WTC11 (cell line): ENCODE measurements around the gene CENPS. TPM values are rescaled to one million over a fixed set of nuclear protein-coding genes. Genes with fewer than 3 reads are reported as not detected.

Experiments
- ATAC-seq: fragments of 200-7000 bp; cut with Tn5 transposase; 2 replicates; pipeline ENCODE4 v1.10.0; 2021; ENCODE audit warnings: mild to moderate bottlenecking, moderate library complexity
- CTCF ChIA-PET: fragments of 300-600 bp; sonication (Branson Sonifier 250); formaldehyde crosslinking; loops from one replicate; lab custom pipeline; 2021; ENCODE audit warnings: antibody characterized with exemption; lab: Charles Lee
- POLR2A ChIA-PET: fragments of 350-600 bp; sonication (Branson Sonifier 250); formaldehyde crosslinking; loops from one replicate; lab custom pipeline; 2021; ENCODE audit warnings: antibody characterized with exemption; lab: Charles Lee
- DNase-seq: peaks from one replicate; pipeline ENCODE4 v3.0.0; 2021; ENCODE audit warnings: low spot score
- H3K27ac Mint-ChIP-seq: 2 replicates; pipeline ENCODE4 v1.8.0; 2021; ENCODE audit warnings: mixed read lengths
- H3K27me3 Mint-ChIP-seq: 2 replicates; pipeline ENCODE4 v1.8.0; 2021; ENCODE audit warnings: low read depth, mild to moderate bottlenecking, moderate library complexity, mixed read lengths
- H3K36me3 Mint-ChIP-seq: 2 replicates; pipeline ENCODE4 v1.8.0; 2021; ENCODE audit warnings: mixed read lengths
- H3K4me1 Mint-ChIP-seq: 2 replicates; pipeline ENCODE4 v1.8.0; 2022; ENCODE audit warnings: mixed read lengths
- H3K4me3 Mint-ChIP-seq: 2 replicates; pipeline ENCODE4 v1.8.0; 2021; ENCODE audit warnings: mild to moderate bottlenecking, moderate library complexity, mixed read lengths
- H3K9me3 Mint-ChIP-seq: 2 replicates; pipeline ENCODE4 v1.8.0; 2021; ENCODE audit warnings: mixed read lengths
- ELF4 ChIP-seq: sonication (generic); formaldehyde crosslinking; IDR thresholded peaks from 2 replicates; pipeline ENCODE4 v1.8.1; 2022; ENCODE audit warnings: low read depth, mild to moderate bottlenecking, moderate library complexity, missing genetic modification reagents
- EMX1 ChIP-seq: fragments of 250-450 bp; sonication (Bioruptor Pico); IDR thresholded peaks from 2 replicates; pipeline ENCODE4 v1.8.0; 2021; ENCODE audit warnings: mild to moderate bottlenecking
- ETV6 ChIP-seq: sonication (generic); formaldehyde crosslinking; IDR thresholded peaks from 2 replicates; pipeline ENCODE4 v1.8.1; 2022; ENCODE audit warnings: mild to moderate bottlenecking, missing genetic modification reagents
- IRF2 ChIP-seq: sonication (generic); formaldehyde crosslinking; IDR thresholded peaks from 2 replicates; pipeline ENCODE4 v1.8.0; 2022; ENCODE audit warnings: low read depth, missing genetic modification reagents, borderline replicate concordance
- RELA ChIP-seq: sonication (generic); formaldehyde crosslinking; IDR thresholded peaks from 2 replicates; pipeline ENCODE4 v1.8.1; 2022; ENCODE audit warnings: missing genetic modification reagents, mild to moderate bottlenecking, borderline replicate concordance
- SMAD4 ChIP-seq: sonication (generic); formaldehyde crosslinking; IDR thresholded peaks from 2 replicates; pipeline ENCODE4 v1.8.0; 2022; ENCODE audit warnings: mild to moderate bottlenecking, missing genetic modification reagents
- TCF7 ChIP-seq: sonication (generic); formaldehyde crosslinking; IDR thresholded peaks from 2 replicates; pipeline ENCODE4 v1.8.0; 2022; ENCODE audit warnings: mild to moderate bottlenecking, low read depth, missing genetic modification reagents, moderate library complexity
- TEAD1 ChIP-seq: sonication (generic); formaldehyde crosslinking; IDR thresholded peaks from 2 replicates; pipeline ENCODE4 v1.8.0; 2022; ENCODE audit warnings: mild to moderate bottlenecking, missing genetic modification reagents
- TP53 ChIP-seq: sonication (generic); formaldehyde crosslinking; IDR thresholded peaks from 2 replicates; pipeline ENCODE4 v1.8.1; 2023; ENCODE audit warnings: mild to moderate bottlenecking, missing genetic modification reagents
- ZNF396 ChIP-seq: fragments of 250-450 bp; sonication (Bioruptor Pico); IDR thresholded peaks from 2 replicates; pipeline ENCODE4 v1.8.0; 2021; ENCODE audit warnings: mild to moderate bottlenecking, moderate library complexity, borderline replicate concordance
- ZNF416 ChIP-seq: fragments of 250-450 bp; sonication (Bioruptor Pico); IDR thresholded peaks from 2 replicates; pipeline ENCODE4 v1.9.0; 2021; ENCODE audit warnings: mild to moderate bottlenecking, inconsistent platforms
- ZNF423 ChIP-seq: fragments of 250-450 bp; sonication (Bioruptor Pico); IDR thresholded peaks from 2 replicates; pipeline ENCODE4 v2.1.2; 2022; ENCODE audit warnings: mild to moderate bottlenecking, moderate library complexity
- total RNA-seq: library from RNA; stranded (reverse); gene quantifications from 3 replicates; pipeline ENCODE4 v1.2.3, GENCODE V29; 2021
- TF ChIP-seq, protein P1 (sequence below): sonication (generic); formaldehyde crosslinking; IDR thresholded peaks from 2 replicates; pipeline ENCODE4 v1.8.1; 2022; ENCODE audit warnings: mild to moderate bottlenecking, moderate library complexity, missing genetic modification reagents
- TF ChIP-seq, protein P2 (sequence below): sonication (generic); formaldehyde crosslinking; IDR thresholded peaks from 2 replicates; pipeline ENCODE4 v1.8.0; 2022; ENCODE audit warnings: mild to moderate bottlenecking, missing genetic modification reagents
- TF ChIP-seq, protein P3 (sequence below): sonication (generic); formaldehyde crosslinking; IDR thresholded peaks from 2 replicates; pipeline ENCODE4 v1.8.0; 2022; ENCODE audit warnings: mild to moderate bottlenecking, missing genetic modification reagents
- TF ChIP-seq, protein P4 (sequence below): fragments of 250-450 bp; sonication (Bioruptor Pico); conservative IDR thresholded peaks from 2 replicates; pipeline ENCODE4 v1.9.0; 2021; ENCODE audit warnings: mild to moderate bottlenecking
- TF ChIP-seq, protein P5 (sequence below): sonication (generic); formaldehyde crosslinking; IDR thresholded peaks from 2 replicates; pipeline ENCODE4 v1.8.1; 2023; ENCODE audit warnings: mild to moderate bottlenecking, moderate library complexity, missing genetic modification reagents
- TF ChIP-seq, protein P6 (sequence below): fragments of 200-600 bp; IDR thresholded peaks from 2 replicates; pipeline ENCODE4 v1.8.0; 2022; ENCODE audit warnings: antibody characterized with exemption
- TF ChIP-seq, protein P7 (sequence below): sonication (generic); formaldehyde crosslinking; IDR thresholded peaks from 2 replicates; pipeline ENCODE4 v1.8.1; 2023; ENCODE audit warnings: mild to moderate bottlenecking, missing genetic modification reagents

Gene CENPS
- total RNA-seq, 1 experiment from 2014 or later: 13.8 TPM

DNA sequence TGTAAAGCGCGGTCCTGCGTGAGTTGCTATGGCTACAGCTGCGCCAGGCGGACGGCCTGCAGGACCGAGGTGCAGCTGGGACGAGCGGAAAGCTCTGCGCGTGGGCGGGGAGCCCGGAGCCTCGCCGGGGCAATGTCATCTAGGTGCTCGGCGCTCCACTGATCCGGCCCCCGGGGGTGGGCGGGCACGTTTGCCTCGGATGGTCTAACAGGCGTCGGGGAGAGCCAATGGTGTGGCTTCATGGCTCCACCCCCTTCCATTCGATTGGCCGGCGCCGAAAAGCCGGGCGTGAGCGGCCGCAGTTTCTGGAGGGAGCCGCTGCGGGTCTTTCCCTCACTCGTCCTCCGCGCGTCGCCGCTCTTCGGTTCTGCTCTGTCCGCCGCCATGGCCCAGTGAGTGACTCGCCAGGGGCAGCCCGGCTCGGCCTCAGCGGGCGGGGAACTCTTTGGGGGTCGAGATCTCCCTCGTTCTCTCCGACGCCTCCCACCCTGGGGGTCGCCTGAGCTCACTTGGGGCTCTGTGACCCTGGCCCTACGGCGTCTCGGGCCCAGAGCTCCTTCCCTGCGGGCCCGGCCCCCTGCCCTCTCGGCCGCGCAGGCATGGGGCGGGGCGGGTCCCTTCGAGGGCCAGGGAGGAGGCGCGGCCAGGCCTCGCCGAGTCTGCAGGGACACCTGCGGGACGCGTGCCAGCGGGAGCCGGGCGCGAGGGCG lies 31.3 kb upstream of the CENPS start, which contains the start of gene PGD (continued):
- TF ChIP-seq, protein P1, sequence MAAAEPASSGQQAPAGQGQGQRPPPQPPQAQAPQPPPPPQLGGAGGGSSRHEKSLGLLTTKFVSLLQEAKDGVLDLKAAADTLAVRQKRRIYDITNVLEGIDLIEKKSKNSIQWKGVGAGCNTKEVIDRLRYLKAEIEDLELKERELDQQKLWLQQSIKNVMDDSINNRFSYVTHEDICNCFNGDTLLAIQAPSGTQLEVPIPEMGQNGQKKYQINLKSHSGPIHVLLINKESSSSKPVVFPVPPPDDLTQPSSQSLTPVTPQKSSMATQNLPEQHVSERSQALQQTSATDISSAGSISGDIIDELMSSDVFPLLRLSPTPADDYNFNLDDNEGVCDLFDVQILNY (CRISPR knock-in tag): peak; percentile 23; the same call in 1 of the 2 replicates
- TF ChIP-seq TEAD1 (CRISPR knock-in tag) (peak; percentile 78), ELF4 (no peak), ZNF416 (CRISPR knock-in tag) (no peak)
- TF ChIP-seq, protein P2, sequence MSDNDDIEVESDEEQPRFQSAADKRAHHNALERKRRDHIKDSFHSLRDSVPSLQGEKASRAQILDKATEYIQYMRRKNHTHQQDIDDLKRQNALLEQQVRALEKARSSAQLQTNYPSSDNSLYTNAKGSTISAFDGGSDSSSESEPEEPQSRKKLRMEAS (CRISPR knock-in tag): peak; percentile 94
- TF ChIP-seq, protein P3, sequence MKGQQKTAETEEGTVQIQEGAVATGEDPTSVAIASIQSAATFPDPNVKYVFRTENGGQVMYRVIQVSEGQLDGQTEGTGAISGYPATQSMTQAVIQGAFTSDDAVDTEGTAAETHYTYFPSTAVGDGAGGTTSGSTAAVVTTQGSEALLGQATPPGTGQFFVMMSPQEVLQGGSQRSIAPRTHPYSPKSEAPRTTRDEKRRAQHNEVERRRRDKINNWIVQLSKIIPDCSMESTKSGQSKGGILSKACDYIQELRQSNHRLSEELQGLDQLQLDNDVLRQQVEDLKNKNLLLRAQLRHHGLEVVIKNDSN (CRISPR knock-in tag): peak; percentile 65
- TF ChIP-seq, protein P4, sequence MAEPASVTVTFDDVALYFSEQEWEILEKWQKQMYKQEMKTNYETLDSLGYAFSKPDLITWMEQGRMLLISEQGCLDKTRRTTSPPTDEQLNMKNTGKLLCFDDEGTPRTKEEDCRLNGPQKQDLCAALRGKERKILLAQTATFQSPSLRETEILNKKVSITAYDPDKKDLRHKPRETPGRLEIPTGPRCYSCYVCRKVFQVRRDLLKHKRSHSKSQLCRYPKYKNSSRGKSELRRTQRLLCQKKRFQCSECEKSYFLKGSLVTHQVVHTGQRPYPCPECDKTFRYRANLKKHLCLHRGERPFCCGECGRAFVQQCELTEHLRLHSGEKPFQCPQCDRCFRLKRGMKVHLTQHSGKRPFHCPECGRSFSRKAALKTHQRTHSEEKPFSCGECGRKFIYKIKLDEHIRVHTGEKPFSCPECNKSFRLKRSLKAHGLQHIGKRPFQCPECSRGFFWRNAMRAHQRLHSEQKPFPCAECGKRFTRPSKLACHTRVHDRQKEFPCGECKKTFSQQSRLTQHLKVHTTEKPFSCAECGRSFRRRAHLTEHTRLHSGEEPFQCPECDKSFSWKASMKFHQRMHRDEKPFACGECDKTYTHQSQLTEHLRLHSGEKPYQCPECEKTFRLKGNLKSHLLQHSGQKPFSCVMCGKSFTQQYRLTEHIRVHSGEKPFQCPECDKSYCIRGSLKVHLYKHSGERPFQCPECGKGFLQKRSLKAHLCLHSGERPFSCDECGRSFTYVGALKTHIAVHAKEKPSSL (CRISPR knock-in tag): no peak

DNA sequence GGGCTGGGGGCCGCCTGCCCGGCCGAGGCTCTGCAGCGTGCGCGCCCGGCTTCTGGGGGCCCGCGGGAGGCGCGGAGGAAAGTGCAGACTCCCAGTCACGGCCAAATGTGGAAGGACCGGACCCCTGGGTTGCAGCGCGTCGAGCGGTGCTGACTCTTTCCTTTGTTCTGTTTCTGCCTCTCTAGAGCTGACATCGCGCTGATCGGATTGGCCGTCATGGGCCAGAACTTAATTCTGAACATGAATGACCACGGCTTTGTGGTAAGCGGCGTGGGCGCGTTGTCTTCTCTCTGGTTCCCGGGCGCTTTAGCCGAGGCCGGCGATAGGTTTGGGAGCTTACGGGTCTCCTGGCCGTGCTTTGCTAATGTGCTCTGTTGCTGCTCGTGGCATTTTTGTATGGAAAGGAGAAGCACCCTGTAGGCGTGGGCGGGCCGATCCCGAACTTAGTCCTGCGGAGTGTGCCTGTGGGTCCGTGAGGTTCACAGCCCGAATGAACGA lies 30.7 kb upstream of the CENPS start:
- no peak for DNase-seq
- ChIA-PET CTCF (interaction anchor here (0.6 to 2.7 kb wide), 6 partner anchors 12 to 189 kb away, joined by 3 to 15 read pairs (median 6); partner anchors contain the start of genes CENPS and KIF1B), POLR2A (interaction anchor here (0.5 to 1.3 kb wide), 4 partner anchors 14 to 588 kb away, joined by 3 to 6 read pairs (median 4); partner anchors contain the start of gene CENPS)
- peak; percentile 20; the same call in 1 of the 2 replicates for TF ChIP-seq ZNF423
- no peak for TF ChIP-seq EMX1 (CRISPR knock-in tag)
- no peak for TF ChIP-seq TCF7
- TF ChIP-seq, protein P5, sequence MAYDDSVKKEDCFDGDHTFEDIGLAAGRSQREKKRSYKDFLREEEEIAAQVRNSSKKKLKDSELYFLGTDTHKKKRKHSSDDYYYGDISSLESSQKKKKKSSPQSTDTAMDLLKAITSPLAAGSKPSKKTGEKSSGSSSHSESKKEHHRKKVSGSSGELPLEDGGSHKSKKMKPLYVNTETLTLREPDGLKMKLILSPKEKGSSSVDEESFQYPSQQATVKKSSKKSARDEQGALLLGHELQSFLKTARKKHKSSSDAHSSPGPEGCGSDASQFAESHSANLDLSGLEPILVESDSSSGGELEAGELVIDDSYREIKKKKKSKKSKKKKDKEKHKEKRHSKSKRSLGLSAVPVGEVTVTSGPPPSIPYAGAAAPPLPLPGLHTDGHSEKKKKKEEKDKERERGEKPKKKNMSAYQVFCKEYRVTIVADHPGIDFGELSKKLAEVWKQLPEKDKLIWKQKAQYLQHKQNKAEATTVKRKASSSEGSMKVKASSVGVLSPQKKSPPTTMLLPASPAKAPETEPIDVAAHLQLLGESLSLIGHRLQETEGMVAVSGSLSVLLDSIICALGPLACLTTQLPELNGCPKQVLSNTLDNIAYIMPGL (CRISPR knock-in tag): 0 out of 2 replicates have a peak, but pooled peaks have one; percentile 3
- no peak for TF ChIP-seq RELA (CRISPR knock-in tag)
- Mint-ChIP-seq H3K4me3 (peak overlapping the region; percentile 92), H3K9me3 (peaks cover 4% of the 10 kb centered on the region; the same call in 1 of the 2 replicates), H3K27ac (peak overlapping the region; percentile 95), H3K27me3 (no peaks in the 10 kb centered on the region; the same call in 1 of the 2 replicates), H3K4me1 (peaks cover 12% of the 10 kb centered on the region), H3K36me3 (peaks cover 41% of the 10 kb centered on the region)
- no peak for ATAC-seq

DNA sequence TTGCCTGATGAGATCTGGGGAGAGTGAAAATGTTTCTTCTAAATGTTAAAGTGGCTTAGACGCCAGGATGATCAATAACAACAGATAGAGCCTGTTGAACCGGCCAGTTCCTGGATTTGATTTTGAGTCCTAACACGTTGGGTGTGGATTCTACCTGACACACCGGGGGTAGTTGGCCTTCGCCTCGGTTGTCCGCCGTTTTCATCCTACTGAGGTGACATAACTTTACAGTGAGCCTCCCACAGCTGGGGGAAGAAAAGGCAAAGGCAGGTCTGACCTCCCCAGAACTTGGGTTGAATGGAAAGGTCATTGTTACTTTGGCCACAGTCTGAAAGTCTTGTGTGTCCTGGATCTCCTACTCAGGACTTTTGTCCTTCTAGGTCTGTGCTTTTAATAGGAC lies 30.2 kb upstream of the CENPS start:
- Mint-ChIP-seq H3K4me1 (peaks cover 12% of the 10 kb centered on the region), H3K27ac (peak overlapping the region; percentile 95), H3K36me3 (peaks cover 44% of the 10 kb centered on the region), H3K27me3 (no peaks in the 10 kb centered on the region; the same call in 1 of the 2 replicates), H3K4me3 (peak overlapping the region; percentile 92), H3K9me3 (0 out of 2 replicates have a peak, but pooled peaks cover 4% of the 10 kb centered on the region)
- CTCF ChIA-PET: interaction anchor here (0.6 to 2.7 kb wide), 4 partner anchors 23 to 30 kb away, joined by 3 to 15 read pairs (median 8); partner anchors contain the start of gene CENPS
- ATAC-seq (no peak), DNase-seq (no peak)
- POLR2A ChIA-PET: interaction anchor here (0.5 to 1.3 kb wide), 4 partner anchors 14 to 588 kb away, joined by 3 to 6 read pairs (median 4); partner anchors contain the start of gene CENPS
- no peak for TF ChIP-seq TP53
- TF ChIP-seq, protein P6, sequence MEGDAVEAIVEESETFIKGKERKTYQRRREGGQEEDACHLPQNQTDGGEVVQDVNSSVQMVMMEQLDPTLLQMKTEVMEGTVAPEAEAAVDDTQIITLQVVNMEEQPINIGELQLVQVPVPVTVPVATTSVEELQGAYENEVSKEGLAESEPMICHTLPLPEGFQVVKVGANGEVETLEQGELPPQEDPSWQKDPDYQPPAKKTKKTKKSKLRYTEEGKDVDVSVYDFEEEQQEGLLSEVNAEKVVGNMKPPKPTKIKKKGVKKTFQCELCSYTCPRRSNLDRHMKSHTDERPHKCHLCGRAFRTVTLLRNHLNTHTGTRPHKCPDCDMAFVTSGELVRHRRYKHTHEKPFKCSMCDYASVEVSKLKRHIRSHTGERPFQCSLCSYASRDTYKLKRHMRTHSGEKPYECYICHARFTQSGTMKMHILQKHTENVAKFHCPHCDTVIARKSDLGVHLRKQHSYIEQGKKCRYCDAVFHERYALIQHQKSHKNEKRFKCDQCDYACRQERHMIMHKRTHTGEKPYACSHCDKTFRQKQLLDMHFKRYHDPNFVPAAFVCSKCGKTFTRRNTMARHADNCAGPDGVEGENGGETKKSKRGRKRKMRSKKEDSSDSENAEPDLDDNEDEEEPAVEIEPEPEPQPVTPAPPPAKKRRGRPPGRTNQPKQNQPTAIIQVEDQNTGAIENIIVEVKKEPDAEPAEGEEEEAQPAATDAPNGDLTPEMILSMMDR: no peak
- no peak for TF ChIP-seq IRF2 (CRISPR knock-in tag)
- TF ChIP-seq ETV6 (CRISPR knock-in tag): no peak
- TF ChIP-seq ZNF396: no peak
- TF ChIP-seq, protein P7, sequence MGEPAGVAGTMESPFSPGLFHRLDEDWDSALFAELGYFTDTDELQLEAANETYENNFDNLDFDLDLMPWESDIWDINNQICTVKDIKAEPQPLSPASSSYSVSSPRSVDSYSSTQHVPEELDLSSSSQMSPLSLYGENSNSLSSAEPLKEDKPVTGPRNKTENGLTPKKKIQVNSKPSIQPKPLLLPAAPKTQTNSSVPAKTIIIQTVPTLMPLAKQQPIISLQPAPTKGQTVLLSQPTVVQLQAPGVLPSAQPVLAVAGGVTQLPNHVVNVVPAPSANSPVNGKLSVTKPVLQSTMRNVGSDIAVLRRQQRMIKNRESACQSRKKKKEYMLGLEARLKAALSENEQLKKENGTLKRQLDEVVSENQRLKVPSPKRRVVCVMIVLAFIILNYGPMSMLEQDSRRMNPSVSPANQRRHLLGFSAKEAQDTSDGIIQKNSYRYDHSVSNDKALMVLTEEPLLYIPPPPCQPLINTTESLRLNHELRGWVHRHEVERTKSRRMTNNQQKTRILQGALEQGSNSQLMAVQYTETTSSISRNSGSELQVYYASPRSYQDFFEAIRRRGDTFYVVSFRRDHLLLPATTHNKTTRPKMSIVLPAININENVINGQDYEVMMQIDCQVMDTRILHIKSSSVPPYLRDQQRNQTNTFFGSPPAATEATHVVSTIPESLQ (CRISPR knock-in tag): no peak
- no peak for TF ChIP-seq SMAD4 (CRISPR knock-in tag)
- TF ChIP-seq, all 79 proteins: peak for 0
